ENCODE data around the gene SELENOH.

The SELENOH gene

GRCh38 chr11:57764566-57764965, 23.3 kb downstream of the SELENOH start:
- Histone ChIP-seq H3K4me1 (ENCODE audit: control insufficient read depth, insufficient read depth, low read length) (peaks cover 20% of the 10 kb centered on the region), H3K36me3 (ENCODE audit: control insufficient read depth in 2 of 2, insufficient read depth in 2 of 2, low read length in 2 of 2) (no peaks in the 10 kb centered on the region), H3K27me3 (ENCODE audit: control insufficient read depth in 1 of 2, insufficient read depth in 2 of 2, low read length in 2 of 2) (no peaks in the 10 kb centered on the region), H3K9ac (ENCODE audit: low read length in 2 of 2) (peak overlapping the region in 1 of 2 donors; percentile 95), H3K4me3 (ENCODE audit: low read length in 2 of 2) (peak overlapping the region; percentile 90 to 95), H3K9me3 (ENCODE audit: control insufficient read depth in 2 of 2, low read length in 2 of 2) (no peaks in the 10 kb centered on the region), H3K27ac (ENCODE audit: low read length) (no peak overlapping the region)

DNA sequence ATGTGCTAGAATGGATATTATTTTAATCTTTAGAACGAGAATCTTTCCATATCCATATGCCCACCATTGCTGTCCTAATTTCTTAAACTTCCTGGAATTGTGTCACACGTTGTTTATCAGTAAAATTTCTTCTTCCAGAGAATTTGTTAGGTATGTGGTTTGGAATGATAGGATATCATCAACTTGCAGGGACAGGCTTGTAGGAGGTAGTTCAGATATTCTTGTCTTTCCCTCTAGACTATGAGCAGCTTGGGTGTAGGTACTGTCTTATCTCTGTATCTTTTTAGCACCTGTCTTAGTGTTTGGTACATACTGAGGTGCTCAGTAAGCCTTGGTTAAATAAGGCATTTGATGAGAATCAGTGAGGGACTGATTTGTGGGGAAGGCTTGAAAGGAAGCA, 23.7 kb downstream of the SELENOH start:
- peaks cover 20% of the 10 kb centered on the region for H3K4me1 ChIP-seq (ENCODE audit: control insufficient read depth, insufficient read depth, low read length)
- H3K9ac ChIP-seq (ENCODE audit: low read length in 2 of 2) = peak overlapping the region in 1 of 2 donors; percentile 36
- H3K27ac ChIP-seq (ENCODE audit: low read length) = no peak overlapping the region
- H3K4me3 ChIP-seq (ENCODE audit: low read length in 2 of 2) = peak overlapping the region; percentile 90 to 95
- no peaks in the 10 kb centered on the region for H3K9me3 ChIP-seq (ENCODE audit: control insufficient read depth in 2 of 2, low read length in 2 of 2)
- H3K27me3 ChIP-seq (ENCODE audit: control insufficient read depth in 1 of 2, insufficient read depth in 2 of 2, low read length in 2 of 2) = no peaks in the 10 kb centered on the region
- H3K36me3 ChIP-seq (ENCODE audit: control insufficient read depth in 2 of 2, insufficient read depth in 2 of 2, low read length in 2 of 2) = no peaks in the 10 kb centered on the region

- no peaks in the 10 kb centered on the region for H3K9me3 ChIP-seq (ENCODE audit: control insufficient read depth in 2 of 2, low read length in 2 of 2)
- peaks cover 28% of the 10 kb centered on the region for H3K4me1 ChIP-seq (ENCODE audit: control insufficient read depth, insufficient read depth, low read length)
- H3K4me3 ChIP-seq (ENCODE audit: low read length in 2 of 2) = no peak overlapping the region
- H3K9ac ChIP-seq (ENCODE audit: low read length in 2 of 2) = no peak overlapping the region
- H3K36me3 ChIP-seq (ENCODE audit: control insufficient read depth in 2 of 2, insufficient read depth in 2 of 2, low read length in 2 of 2) = no peaks in the 10 kb centered on the region
- H3K27me3 ChIP-seq (ENCODE audit: control insufficient read depth in 1 of 2, insufficient read depth in 2 of 2, low read length in 2 of 2) = no peaks in the 10 kb centered on the region
- H3K27ac ChIP-seq (ENCODE audit: low read length) = no peak overlapping the region
Measured at GRCh38 chr11:57770793-57771192, 29.5 kb downstream of the SELENOH start.

GRCh38 chr11:57771365-57771764, 30.1 kb downstream of the SELENOH start:
- Histone ChIP-seq H3K9ac (ENCODE audit: low read length in 2 of 2) (no peak overlapping the region), H3K27me3 (ENCODE audit: control insufficient read depth in 1 of 2, insufficient read depth in 2 of 2, low read length in 2 of 2) (no peaks in the 10 kb centered on the region), H3K4me3 (ENCODE audit: low read length in 2 of 2) (no peak overlapping the region), H3K9me3 (ENCODE audit: control insufficient read depth in 2 of 2, low read length in 2 of 2) (no peaks in the 10 kb centered on the region), H3K36me3 (ENCODE audit: control insufficient read depth in 2 of 2, insufficient read depth in 2 of 2, low read length in 2 of 2) (no peaks in the 10 kb centered on the region), H3K27ac (ENCODE audit: low read length) (no peak overlapping the region), H3K4me1 (ENCODE audit: control insufficient read depth, insufficient read depth, low read length) (peaks cover 32% of the 10 kb centered on the region)

- H3K36me3 ChIP-seq (ENCODE audit: control insufficient read depth in 2 of 2, insufficient read depth in 2 of 2, low read length in 2 of 2) = no peaks in the 10 kb centered on the region
- H3K27me3 ChIP-seq (ENCODE audit: control insufficient read depth in 1 of 2, insufficient read depth in 2 of 2, low read length in 2 of 2) = no peaks in the 10 kb centered on the region
- H3K9ac ChIP-seq (ENCODE audit: low read length in 2 of 2) = no peak overlapping the region
- H3K4me1 ChIP-seq (ENCODE audit: control insufficient read depth, insufficient read depth, low read length) = peaks cover 44% of the 10 kb centered on the region
- H3K27ac ChIP-seq (ENCODE audit: low read length) = no peak overlapping the region
- no peak overlapping the region for H3K4me3 ChIP-seq (ENCODE audit: low read length in 2 of 2)
- no peaks in the 10 kb centered on the region for H3K9me3 ChIP-seq (ENCODE audit: control insufficient read depth in 2 of 2, low read length in 2 of 2)
Measured at GRCh38 chr11:57772562-57772961, 31.3 kb downstream of the SELENOH start.

- Histone ChIP-seq H3K4me1 (ENCODE audit: control insufficient read depth, insufficient read depth, low read length) (peaks cover 50% of the 10 kb centered on the region), H3K4me3 (ENCODE audit: low read length in 2 of 2) (no peak overlapping the region), H3K27me3 (ENCODE audit: control insufficient read depth in 1 of 2, insufficient read depth in 2 of 2, low read length in 2 of 2) (no peaks in the 10 kb centered on the region), H3K27ac (ENCODE audit: low read length) (no peak overlapping the region), H3K36me3 (ENCODE audit: control insufficient read depth in 2 of 2, insufficient read depth in 2 of 2, low read length in 2 of 2) (no peaks in the 10 kb centered on the region), H3K9me3 (ENCODE audit: control insufficient read depth in 2 of 2, low read length in 2 of 2) (no peaks in the 10 kb centered on the region), H3K9ac (ENCODE audit: low read length in 2 of 2) (no peak overlapping the region)
Measured at GRCh38 chr11:57773026-57773598, 31.8 kb downstream of the SELENOH start.

DNA sequence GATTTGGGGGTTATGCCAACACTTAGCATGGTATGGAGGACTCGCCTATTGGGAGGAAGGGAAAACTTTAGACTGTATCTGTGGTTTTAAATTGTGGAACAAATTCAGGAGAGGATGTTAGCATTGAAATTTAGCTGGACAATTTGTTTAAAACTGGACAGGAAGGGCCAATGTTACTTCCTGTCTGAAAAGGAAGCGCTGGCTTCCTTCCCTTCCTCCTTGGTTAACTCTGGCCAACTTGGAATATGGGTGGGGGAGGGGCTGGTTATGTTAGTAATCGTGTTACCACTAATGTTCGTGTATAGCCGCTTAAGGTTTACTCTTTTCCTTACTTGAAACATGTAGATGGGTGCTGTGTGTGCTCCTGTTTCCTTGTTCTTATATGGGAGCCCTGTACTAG, 34.2 kb downstream of the SELENOH start:
- H3K4me3 ChIP-seq (ENCODE audit: low read length in 2 of 2) = peak overlapping the region; percentile 29 to 59
- no peak overlapping the region for H3K9ac ChIP-seq (ENCODE audit: low read length in 2 of 2)
- H3K36me3 ChIP-seq (ENCODE audit: control insufficient read depth in 2 of 2, insufficient read depth in 2 of 2, low read length in 2 of 2) = no peaks in the 10 kb centered on the region

GRCh38 chr11:57776031-57776521, 34.8 kb downstream of the SELENOH start:
- Histone ChIP-seq H3K4me3 (ENCODE audit: low read length in 2 of 2) (peak overlapping the region; percentile 29 to 59), H3K9ac (ENCODE audit: low read length in 2 of 2) (no peak overlapping the region), H3K9me3 (ENCODE audit: control insufficient read depth in 2 of 2, low read length in 2 of 2) (no peaks in the 10 kb centered on the region), H3K27ac (ENCODE audit: low read length) (peak overlapping the region; percentile 37), H3K4me1 (ENCODE audit: control insufficient read depth, insufficient read depth, low read length) (peaks cover 57% of the 10 kb centered on the region), H3K36me3 (ENCODE audit: control insufficient read depth in 2 of 2, insufficient read depth in 2 of 2, low read length in 2 of 2) (no peaks in the 10 kb centered on the region), H3K27me3 (ENCODE audit: control insufficient read depth in 1 of 2, insufficient read depth in 2 of 2, low read length in 2 of 2) (no peaks in the 10 kb centered on the region)

More for the DNA sequence above, 34.2 kb downstream of the SELENOH start:
- peaks cover 54% of the 10 kb centered on the region for H3K4me1 ChIP-seq (ENCODE audit: control insufficient read depth, insufficient read depth, low read length)
- no peaks in the 10 kb centered on the region for H3K27me3 ChIP-seq (ENCODE audit: control insufficient read depth in 1 of 2, insufficient read depth in 2 of 2, low read length in 2 of 2)
- H3K9me3 ChIP-seq (ENCODE audit: control insufficient read depth in 2 of 2, low read length in 2 of 2) = no peaks in the 10 kb centered on the region
- H3K27ac ChIP-seq (ENCODE audit: low read length) = peak overlapping the region; percentile 37

- Histone ChIP-seq H3K27ac (ENCODE audit: low read length) (peak overlapping the region; percentile 88), H3K4me1 (ENCODE audit: control insufficient read depth, insufficient read depth, low read length) (peaks cover 60% of the 10 kb centered on the region)
Measured at GRCh38 chr11:57776577-57777210, 35.4 kb downstream of the SELENOH start.

GRCh38 chr11:57777969-57778317, 36.7 kb downstream of the SELENOH start:
- peak overlapping the region; percentile 88 for H3K27ac ChIP-seq (ENCODE audit: low read length)
- H3K27me3 ChIP-seq (ENCODE audit: control insufficient read depth in 1 of 2, insufficient read depth in 2 of 2, low read length in 2 of 2) = no peaks in the 10 kb centered on the region
- H3K9ac ChIP-seq (ENCODE audit: low read length in 2 of 2) = peak overlapping the region; percentile 43 to 58
- H3K4me3 ChIP-seq (ENCODE audit: low read length in 2 of 2) = peak overlapping the region; percentile 44 to 64
- H3K9me3 ChIP-seq (ENCODE audit: control insufficient read depth in 2 of 2, low read length in 2 of 2) = no peaks in the 10 kb centered on the region
- no peaks in the 10 kb centered on the region for H3K36me3 ChIP-seq (ENCODE audit: control insufficient read depth in 2 of 2, insufficient read depth in 2 of 2, low read length in 2 of 2)
- H3K4me1 ChIP-seq (ENCODE audit: control insufficient read depth, insufficient read depth, low read length) = peaks cover 57% of the 10 kb centered on the region

More at GRCh38 chr11:57776577-57777210, 35.4 kb downstream of the SELENOH start:
- no peaks in the 10 kb centered on the region for H3K9me3 ChIP-seq (ENCODE audit: control insufficient read depth in 2 of 2, low read length in 2 of 2)
- no peak overlapping the region for H3K9ac ChIP-seq (ENCODE audit: low read length in 2 of 2)
- H3K4me3 ChIP-seq (ENCODE audit: low read length in 2 of 2) = peak overlapping the region; percentile 29 to 59
- H3K27me3 ChIP-seq (ENCODE audit: control insufficient read depth in 1 of 2, insufficient read depth in 2 of 2, low read length in 2 of 2) = no peaks in the 10 kb centered on the region
- H3K36me3 ChIP-seq (ENCODE audit: control insufficient read depth in 2 of 2, insufficient read depth in 2 of 2, low read length in 2 of 2) = no peaks in the 10 kb centered on the region
